GM18861 (cell line): ENCODE data around the gene ADGRL3.
"Not testable (repeated sequence)": the region's sequence is repeated elsewhere in the genome, so short reads cannot be mapped to it uniquely, and the experiment has no call there.

ENCODE experiments used
- ATAC-seq: cut with Tn5 transposase; IDR thresholded peaks from one replicate; pipeline ENCODE4 v1.9.1; 2021; ENCODE audit not compliant: unreplicated experiment

The ADGRL3 gene

DNA sequence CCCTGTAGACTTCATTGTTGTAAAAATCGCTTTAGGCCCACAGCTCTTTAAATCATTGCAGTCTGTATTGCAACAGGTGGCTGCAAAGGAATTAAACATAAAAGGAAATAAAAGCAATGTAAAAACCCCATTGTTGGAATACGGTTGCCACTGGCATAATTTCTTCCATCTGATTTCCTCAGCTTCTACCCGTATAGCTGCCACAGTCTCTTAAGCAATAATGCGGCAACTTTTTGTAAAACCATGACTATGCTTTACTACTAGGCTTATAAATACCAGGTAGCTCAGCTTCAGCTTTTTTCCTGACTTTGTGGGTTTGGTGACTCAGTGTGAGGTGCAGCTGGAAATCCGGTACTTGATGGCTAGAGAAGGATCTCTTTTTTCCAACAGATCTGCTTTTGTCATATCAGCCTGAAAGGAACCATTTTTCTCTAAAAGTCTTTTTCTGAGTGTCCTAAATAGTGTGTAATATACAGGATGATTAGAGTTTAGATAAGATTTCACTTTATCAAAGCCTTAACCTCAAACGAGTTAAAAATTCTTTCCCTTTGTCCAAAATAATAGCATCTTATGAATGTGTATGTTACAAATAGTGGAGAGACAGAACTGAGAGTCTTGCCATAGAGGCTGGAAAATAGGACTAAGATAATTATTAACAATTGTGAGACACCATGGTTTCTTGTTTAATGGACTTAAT, 268.0 kb downstream of the ADGRL3 start:
- no peak for ATAC-seq

DNA sequence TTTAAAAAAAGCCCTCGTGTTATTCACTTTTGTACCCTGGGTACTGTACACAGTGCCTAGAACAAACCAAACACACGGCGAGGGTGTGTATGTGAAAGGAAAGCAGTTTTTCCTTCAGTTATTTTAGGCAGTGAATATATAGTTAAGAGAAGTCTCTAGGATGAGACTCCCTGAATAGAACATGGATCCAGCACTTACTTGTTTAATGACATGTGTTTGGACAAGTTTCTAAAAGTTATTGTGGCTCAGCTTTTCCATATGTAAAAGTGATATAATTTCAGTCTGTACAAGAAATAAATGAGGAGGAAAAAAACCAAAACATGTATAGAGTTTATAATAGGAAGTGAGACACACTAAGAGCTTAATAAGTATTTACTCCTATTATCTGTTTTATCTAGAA, 273.2 kb downstream of the ADGRL3 start:
- ATAC-seq: no peak

DNA sequence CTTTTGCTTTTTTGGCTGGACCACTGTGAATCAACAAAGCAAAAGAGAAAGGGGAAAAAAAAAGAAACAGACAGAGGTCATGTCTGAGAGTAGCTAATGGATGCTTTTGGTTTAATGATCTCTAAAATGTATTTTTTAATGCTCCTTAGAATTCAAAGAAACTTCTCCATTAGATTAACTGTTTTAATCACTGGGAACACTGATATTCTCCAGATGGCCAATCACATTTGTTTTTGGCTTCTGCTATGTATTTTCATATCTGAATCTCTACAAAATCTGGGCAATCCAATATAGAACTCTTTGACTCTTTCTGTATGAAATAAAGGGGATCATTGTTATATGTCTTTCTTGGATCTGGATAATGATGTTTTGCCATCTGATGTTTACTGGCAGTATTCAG, 278.2 kb downstream of the ADGRL3 start:
- no peak for ATAC-seq

DNA sequence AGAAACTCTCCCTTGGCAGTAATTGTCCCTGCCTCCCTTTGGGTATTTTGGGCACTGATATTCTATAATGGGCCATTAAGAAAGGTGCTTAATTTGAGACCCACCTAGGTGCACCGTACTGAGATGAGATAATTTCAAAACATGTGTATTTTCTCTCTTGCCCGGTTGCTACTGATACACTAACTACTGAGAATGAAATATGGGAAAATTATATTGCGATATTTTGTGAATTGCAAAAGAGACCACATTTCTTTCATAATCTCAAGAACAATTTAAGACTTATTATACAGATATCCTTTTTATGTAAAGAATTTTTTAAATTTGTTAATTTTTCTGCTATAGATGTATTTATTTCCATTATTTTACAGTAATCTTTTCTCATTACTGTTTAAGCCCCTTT, 284.9 kb downstream of the ADGRL3 start:
- ATAC-seq: no peak

DNA sequence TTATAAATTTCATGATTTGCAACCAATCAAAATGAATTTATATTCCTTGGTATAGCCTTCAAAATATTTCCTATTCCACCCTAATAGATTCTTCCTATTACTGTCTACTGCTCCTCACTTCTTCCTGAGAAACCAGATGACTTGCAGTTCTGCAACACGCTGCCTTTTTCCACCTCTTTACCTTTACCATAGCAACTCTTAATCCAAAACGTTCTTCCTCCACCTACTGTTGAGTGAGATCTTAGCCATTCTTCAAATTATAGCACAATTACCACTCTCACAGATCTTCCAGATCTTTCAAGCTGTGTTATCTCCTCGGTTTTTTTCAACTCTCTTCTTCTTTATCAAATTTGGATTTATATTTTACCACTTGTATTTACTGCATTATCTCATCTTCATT, 289.8 kb downstream of the ADGRL3 start:
- ATAC-seq: no peak

DNA sequence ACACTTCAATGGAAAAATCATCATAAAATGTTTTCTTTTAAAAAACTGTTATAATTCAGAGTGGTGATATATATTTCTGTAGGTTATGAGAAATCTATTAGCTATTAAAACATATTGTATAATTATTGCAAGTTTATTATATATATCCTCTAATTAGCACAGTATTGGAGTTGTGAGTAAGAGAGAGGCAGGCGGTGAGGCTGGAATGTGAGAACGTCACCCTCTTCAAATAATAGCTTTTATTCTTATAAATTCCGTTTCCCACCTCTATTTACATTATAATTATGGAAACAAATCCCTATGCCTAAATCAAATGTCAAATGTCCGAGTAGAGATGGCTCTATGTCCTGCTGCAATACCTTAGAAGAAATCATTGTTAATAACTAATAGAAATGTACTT, 292.9 kb downstream of the ADGRL3 start:
- ATAC-seq: no peak

DNA sequence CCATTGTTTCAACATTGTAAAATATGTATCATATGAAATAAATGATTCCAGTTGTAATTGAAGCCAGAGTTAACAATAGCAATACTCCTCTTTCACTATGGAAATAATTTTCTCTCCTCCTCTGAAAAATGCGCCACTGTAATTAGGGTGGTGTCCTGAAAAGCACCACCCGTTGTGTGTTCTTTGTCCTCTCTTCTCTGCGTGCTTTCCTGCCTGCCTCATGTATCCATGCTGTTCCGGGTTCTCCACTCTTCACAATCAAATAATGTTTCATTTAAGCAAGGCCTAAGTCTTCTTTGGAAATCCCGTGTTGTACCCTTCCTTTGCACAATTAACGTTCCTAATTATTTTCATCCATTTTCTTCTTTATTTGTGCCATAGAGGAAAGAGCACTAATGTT, 293.3 kb downstream of the ADGRL3 start:
- no peak for ATAC-seq

DNA sequence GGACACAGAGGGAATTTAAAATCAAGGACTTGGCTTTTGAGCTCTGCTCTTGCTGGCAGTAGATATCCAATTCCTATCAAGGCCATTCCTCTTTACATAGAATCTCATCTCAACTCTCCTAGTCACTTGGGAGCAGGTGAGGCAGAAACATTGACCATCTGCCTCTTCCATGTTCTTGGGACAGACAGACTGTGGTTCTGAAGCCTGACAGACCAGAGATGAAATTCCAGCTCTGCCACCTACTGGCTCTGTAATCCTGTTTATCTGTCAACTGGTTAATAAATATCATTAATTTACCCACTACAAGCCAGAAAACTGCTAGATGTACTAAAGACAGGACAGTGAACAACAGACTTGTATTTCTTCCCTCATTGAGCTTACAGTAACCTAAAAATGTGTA, 300.8 kb downstream of the ADGRL3 start:
- no peak for ATAC-seq

DNA sequence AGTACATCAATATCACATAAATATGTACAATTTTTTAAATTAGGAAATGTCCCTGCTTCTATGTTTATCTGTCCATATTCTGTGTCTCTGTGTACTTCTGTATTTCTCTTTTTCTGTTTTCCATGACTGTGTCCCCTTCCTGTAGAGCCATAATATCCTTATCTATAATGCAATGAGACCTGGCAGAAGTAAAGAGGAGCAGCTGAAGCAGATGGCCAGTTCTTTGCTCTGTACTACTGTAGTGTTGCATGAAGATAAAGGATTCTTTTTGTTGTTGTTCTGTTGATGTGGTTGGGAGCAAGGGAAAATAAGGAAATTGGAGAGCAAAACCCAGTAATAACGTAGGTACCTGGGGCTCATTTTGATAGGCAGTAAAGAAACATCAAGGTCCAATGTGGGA, 301.7 kb downstream of the ADGRL3 start:
- no peak for ATAC-seq

DNA sequence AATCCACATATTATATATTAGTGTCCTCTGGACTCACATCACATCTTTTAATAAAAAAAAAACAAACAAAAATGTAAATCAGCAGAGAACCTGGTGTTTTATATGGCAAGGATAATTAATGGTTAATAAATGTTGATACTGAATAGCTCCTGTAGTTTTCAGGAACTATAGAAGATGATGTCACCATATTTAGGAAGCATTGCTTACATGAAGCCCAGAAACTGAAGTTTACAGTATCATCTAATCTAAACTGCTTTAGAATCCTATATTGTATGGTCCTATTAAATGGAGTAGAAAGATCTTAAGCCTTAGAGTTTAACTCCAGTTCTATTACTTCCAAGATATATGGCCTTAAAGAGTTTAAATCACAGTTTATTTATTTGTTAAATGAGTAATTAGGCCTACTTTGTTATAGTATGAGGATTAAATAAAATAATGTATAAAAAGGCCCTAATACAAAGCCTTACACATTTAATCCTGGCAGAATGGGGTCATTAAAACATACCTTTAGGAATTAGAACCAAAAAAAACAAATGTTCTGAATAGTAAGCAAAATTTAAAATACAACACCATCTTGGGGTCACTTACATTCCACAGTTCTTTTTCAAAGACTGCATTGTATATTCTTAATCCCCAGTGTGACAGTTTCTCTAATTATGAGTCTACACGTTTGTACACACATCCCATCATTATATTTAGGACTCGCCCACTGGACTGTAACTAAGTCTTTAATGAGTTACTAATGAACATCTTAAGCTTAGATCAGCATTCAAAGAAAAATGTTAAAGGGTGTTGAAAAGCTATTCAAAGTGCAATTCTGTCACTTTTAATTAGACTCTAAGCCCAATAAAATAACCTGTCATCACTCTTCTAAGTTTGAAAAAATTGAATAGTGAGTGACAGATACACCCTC, 305.9 kb downstream of the ADGRL3 start:
- no peak for ATAC-seq

DNA sequence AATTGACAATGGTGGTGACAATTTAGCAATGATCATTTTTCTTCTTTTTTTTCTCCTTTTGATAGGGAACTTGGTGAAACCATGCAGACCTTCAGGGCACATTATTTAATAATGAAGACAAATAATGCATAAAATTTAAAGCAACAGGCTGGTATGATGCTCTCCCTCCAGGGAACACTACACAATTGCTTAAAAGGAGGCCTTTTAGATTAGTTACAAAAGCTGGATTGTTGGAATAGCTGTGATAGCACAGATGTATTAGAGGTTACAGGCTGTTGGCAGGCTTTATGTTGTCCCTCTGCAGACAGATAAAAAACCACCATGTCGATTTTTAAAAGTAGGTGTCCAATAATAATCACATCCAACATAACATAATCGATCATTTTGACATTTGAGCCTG, 307.0 kb downstream of the ADGRL3 start:
- no peak for ATAC-seq

DNA sequence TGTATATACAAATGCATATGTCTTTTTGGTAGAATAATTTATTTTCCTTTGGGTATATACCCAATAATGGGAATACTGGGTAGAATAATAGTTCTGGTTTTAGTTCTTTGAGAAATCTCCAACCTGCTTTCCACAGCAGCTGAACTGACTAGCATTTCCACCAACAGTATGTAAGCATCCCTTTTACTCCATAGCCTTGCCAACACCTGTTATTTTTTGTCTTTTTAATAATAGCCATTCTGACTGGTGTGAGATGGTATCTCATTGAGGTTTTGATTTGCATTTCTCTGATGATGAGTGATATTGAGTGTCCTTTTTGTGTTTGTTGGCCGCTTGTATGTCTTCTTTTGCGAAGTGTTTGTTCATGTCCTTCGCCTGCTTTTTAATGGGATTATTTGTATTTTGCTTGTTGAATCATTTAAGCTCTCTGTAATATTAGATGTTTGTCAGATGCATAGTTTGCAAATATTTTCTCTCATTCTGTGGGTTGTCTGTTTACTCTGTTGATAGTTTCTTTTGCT, 309.7 kb downstream of the ADGRL3 start:
- not testable (repeated sequence) for ATAC-seq

DNA sequence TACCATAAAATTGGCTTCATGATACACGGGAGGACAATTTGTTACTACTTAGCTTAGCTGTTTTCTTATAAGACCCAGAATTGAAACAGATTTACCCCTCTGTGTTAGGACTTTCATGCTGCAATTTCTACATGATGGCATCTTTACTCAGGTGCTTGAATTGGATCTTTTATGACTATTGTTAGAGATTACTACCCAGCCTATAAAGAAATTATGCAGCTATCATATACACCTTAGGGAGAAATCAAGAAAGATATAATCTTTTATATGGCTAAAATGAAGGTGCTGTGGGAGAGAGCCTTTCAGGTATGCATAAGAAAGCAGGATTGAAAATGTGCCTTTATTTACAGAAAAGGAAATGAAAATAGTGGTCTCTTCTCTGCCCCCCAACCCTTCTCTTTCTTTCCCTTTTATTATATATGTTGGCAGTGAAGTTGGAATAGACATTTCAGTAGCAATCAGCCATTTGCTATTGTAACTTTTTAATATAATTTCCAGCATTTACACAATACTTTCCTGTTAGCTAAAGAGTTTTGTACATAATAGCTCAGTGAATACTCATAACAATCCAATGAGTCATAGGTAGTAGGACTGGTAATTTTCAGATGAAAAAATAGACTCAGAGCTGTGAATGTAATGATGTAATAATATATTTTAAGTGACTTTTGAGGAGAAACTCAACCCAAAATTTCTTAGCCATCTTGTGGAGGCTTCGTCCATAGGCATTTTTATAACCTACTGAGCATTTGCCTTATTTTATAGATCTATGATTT, 311.8 kb downstream of the ADGRL3 start:
- no peak for ATAC-seq

DNA sequence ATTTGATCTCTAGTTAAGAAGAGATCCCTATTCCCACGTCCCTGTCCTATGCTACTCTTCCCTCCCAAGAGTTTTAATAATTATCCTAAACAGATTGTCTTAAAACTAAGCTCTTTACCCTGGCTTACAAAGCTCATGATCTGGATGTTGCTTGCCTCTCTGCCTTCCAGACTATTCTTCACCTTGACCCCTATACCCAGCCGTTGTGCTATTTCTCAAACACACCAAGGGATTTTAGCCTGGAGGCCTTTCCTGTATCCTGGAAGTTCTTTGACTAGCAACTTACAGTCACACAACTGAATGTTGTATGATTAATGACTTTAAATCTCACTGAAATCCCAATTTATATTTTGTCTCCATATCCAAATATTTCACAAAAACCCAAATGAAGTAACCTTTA, 314.9 kb downstream of the ADGRL3 start:
- no peak for ATAC-seq

DNA sequence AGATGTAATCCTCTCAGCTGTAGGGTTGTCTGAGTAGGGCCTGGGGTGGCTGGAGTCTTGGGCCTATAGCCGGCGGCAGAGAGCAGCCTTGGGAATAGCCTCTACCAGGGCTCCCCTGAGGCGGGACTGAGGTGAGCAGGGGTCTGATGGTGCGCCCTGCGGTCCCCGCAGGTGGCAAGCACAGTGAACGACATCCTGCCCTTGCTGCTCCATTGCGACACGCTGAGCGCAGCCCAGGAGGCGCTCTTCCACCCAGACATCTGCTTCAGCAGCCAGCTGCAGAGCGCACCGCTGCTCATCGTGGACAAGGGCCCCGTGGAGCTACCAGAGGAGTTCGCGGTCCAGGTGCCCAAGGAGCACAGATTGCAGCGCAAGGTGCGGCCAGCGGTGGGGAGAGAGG, 317.0 kb downstream of the ADGRL3 start:
- ATAC-seq: no peak

DNA sequence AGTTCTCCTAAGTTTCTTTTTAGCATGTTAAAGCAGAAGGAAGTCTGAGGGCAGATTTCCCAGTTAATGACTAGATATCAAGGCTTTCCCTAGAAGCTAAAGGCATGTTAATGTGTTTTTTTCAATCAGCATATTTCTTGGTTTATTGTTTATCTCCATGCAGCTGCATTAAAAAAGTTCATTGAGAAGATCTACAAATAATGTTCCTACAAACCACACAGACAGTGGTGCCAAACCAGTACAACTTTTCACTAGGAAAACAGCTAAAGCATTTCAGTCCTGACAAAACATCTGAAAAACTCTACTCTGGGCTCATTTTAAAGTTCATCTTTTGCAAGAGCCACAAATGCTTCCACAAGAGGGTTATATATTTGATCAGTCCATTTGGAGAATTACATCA, 320.0 kb downstream of the ADGRL3 start:
- no peak for ATAC-seq

DNA sequence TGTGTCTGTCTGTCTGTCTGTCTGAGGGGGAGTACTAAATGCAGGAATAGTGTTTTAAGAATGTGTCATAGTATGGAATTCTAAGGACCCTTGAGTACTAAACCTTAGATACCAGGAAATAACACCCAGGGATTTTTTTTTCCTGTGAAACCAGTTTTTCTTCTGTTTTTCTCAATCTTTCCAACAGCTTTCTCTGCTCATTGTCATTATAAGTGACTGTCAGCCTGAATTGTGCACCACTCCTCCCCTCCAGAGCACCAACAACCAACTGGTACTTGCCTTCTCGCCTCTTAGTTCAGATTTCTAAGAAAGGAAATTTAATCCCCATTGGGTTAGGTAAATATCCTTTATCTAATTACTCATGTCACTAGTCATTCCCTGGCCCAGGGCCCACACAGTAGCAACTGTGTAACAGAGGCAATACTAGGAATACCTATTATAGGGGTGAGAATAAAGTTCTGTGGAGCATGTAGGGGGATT, 320.6 kb downstream of the ADGRL3 start:
- no peak for ATAC-seq

DNA sequence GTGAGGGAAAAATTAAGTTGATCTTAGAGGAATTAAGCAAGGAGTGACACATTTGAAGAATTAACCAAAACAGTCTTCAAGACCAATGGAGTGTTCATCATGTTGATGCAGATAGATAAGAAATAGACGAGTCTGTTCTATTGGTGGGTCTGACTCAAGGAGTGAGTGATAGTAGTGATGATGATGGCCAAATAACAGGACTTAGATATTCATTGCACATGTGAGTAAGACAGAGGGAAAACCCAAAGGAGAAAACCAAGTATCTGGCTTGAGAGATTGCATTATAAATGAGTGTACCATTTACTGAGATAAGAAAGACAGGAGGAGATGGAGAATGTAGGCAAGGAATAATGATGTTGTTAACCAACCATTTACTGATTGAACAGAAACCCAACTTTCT, 321.3 kb downstream of the ADGRL3 start:
- ATAC-seq: no peak

DNA sequence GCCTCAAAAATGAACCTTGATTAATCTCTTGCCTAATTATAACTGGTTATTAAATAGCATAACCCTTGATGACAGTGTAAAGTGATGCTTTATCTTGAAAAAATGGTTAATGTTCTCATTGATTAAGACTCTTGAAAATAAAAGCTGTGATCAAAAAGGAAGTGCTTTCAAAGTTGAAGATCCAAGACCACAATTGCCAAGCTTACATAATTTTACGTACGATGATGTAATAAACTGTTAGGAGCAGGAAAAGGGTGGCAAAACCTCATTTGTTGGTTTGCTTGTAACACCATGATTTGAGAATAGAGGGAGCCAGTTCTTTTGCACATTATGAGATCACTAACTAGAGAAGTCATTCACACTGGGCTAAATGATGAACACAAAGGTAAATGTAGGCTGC, 322.2 kb downstream of the ADGRL3 start:
- ATAC-seq: no peak

DNA sequence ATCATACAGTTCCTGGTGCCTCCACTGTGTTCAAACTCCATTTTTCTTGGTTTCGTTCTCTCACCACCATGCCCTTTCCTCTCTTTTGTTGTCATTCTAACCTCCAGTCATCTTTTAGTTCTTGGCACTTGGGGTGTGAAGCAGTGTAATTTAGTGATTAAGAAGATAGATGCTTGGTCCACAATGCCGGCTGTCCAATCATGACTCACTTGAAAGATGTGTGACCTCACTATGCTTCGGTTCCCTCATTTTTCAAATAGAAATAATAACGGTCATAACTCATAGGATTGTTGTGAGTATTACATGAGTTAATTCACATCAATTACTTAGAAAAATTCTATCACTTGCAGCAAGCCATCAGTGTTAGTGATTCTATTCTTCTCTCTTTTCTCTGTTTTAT, 327.8 kb downstream of the ADGRL3 start:
- ATAC-seq: no peak

DNA sequence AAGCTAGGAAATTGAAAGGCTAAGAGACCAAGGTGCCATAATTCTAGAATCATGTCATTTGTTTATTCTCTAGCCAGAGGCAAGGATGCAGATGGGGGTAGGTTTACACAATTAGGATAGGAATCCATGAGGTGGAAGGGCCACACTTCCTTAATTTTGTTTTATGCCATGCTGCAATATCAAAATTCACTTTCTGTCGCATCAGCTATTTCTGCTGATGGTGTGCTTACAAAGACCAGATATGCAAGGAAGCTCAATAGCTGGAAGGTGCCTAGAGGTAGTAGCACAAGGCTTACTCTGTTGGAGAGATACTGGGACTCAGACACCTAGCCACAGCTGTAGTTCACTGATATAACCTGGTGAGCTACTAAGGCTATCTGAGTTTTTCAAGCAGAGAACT, 328.5 kb downstream of the ADGRL3 start:
- no peak for ATAC-seq
